Activated gamma-delta T cell treated with Interleukin-2 at 50 U/mL for 16 hours (primary cell): Measurements from ENCODE around the gene CD1E.
"Not testable (repeated sequence)": the region's sequence is repeated elsewhere in the genome, so short reads cannot be mapped to it uniquely, and the experiment has no call there.

ENCODE experiments used
- DNase-seq: peaks from one replicate; pipeline ENCODE4 v3.0.0-alpha.2; 2020

Gene CD1E

GRCh38 chr1:158353303-158354075 lies at the start of gene CD1E:
CD1E (plus strand) TSS chr1:158353894; CDS start chr1:158353989, 95 bp downstream.
- no peak for DNase-seq

DNA sequence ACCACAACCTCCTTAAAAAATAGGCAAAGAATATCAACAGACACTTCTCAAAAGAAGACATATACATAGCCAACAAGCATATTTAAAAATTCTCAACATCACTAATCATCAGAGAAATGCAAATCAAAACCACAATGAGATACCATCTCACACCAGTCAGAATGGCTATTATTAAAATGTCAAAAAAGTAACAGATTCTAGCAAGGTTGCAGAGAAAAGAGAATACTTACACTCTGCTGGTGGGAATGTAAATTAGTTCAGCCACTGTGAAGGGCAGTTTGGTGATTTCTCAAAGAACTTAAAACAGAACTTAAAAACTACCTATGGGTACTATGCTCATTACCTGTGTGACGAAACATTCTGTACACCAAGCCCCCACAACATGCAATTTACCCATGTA lies 43.1 kb upstream of the CD1E start:
- DNase-seq, result no peak

GRCh38 chr1:158311066-158311465 lies 42.6 kb upstream of the CD1E start:
- no peak for DNase-seq

- no peak for DNase-seq
These were observed 29.8 kb upstream of the CD1E start for GRCh38 chr1:158323866-158324265.

- DNase-seq, result no peak
These were observed 29.3 kb upstream of the CD1E start for GRCh38 chr1:158324395-158324794.

- DNase-seq, result no peak
These were observed 26.2 kb upstream of the CD1E start for GRCh38 chr1:158327481-158327880.

DNA sequence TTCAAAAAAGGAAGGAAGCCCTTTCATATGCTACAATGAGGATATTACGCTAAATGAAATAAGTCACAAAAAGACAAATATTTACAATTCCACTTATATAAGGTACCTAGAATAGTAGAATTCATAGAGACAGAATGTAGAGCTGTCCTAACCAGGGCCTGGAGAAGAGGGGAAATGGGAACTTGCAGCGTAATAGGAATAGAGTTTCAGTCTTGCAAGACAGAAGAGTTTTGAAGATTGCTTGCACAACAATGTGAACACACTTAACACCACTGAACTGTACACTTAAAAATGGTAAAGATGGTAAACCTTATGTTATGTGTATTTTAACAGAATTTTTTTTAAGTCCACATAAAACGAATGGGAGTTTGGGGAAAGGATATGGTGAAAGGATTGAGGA lies 25.3 kb upstream of the CD1E start:
- DNase-seq, result no peak

DNA sequence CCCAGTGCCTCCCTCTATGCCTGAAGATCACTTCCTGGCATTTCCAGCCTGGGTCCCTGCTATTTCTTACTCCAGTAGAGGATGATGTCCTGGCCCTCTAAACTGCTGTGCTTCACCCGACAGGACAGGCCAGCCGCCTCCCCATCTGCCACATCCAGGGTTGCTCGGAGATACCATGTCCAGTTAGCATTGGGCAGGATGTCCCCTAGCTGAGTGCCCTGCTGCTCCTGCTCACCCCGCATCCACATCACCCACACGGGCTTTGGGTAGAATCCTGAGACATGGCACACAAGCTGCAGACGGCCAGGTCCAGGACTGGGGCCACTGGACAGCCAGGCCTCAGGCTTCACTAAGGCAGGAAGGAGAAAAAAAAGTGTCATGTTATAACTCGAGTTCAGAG lies 24.4 kb upstream of the CD1E start:
- no peak for DNase-seq

- DNase-seq, result no peak
These were observed 24.0 kb upstream of the CD1E start for GRCh38 chr1:158329733-158330132.

DNA sequence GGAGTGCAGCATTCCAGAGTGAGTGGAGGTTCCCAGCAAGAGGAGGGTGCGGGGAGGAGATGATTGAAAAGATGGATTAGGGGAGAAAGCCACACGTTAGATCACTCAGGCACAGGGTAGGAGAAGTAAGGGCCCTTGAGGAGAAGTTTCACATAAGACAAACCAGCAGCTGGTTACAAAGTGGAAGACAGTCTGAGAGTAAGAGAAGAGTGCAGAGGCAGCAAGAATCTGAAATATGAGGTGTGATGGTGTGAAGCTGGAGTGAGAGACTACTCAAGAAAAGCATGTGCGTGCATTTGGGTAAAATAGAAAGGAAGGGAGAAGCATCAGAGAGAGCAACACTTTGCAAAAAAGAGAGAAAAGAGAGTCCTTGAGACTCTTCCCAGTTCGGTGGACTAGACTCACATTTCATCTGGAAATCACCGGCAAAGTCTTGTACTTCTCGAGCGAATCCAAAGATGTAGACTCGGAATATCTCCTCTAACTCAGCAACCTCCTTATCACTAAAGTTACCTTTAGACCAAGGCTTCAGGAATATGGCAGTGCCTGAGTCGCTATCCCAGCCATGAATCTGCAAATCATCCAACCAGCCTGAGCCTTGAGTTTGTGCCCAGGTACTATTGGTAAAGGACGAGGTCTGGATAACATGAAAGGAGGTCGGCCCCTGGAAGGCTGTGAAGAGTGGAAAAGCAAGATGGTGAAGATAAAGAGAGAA lies 23.1 kb upstream of the CD1E start:
- no peak for DNase-seq

DNA sequence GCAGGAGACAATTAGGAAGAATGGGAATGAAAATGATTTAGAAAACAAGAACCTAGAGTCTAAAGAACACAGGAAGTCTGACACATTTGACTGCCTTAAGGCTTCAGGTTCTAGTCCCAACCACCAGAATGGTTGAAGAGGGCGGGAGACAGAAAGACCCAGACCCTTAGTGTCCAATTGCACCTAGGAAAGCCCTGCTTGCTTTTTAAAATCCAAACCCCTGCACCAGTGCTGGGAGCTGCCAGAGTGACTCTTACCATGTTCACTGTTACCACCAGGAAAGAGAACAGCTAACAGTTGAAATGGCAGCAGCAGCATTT lies 22.6 kb upstream of the CD1E start:
- DNase-seq, result no peak

DNA sequence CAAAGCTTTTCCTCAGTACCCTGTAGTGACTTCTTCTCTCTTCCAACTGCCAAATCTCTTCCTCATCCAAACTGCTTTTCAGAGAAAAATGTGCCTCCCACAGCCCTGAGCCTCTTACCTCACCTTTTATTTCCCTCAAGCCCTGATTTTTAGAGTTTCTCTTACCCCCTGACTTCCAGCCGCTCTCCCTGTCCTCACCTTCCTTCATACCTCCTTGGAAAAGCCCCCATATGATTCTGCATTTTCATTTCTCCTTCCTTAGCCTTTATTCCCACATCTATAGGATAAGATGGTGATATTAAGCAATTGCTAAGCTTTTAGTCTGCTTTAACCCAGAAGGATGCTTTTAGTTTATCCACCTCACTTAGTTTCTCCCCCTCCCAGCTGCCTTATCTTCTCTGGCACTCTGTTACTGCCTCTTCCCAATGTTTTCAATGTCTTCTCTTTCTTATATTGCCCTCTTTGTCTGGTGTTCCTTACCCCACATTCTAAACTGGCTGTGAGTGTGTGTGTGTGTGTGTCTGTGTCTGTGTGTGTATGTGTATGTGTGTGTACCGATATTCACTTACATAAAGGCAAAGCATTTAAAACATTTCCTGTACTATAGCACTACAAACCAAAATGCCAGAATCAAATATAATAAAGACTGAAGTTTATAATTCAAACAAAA lies 22.1 kb upstream of the CD1E start, which contains the start of gene CD1B:
Gene CD1B, minus strand, starts transcription at position 51 of the 670 bp plus-strand sequence. CDS start 108 bp downstream, outside the sequence.
- DNase-seq, result no peak

- DNase-seq, result no peak
These were observed 20.1 kb upstream of the CD1E start for GRCh38 chr1:158333405-158334155.

DNA sequence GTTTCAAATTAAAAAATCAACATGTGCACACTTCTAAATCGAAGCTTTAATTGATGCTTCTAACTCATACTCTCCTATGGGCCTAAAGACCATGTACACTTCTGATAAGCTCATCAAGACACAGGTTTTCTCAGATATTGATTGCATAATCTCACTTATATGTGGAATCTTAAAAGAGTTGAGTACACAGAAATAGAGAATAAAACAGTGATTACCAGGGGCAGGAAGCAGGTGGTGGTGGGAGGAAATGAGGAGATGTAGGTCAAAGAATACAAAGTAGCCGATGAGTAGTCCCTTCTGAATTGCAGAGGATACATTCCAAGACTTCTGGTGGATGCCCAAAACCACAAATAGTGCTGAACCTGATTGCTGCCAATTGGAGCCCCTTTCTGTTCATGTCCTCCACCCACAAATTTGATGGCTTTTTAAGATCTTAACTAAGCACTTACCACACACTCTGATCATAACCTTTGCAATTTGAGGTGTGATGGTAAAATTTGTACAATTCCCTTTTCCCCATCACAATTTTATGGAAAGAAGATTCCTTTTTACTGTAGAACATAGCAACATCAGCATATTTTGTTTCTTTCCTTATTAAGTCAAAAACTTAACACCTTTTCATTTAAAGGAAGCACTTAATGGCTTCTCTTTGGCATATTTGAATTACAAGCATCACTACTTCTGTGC lies 19.0 kb upstream of the CD1E start:
- no peak for DNase-seq

DNA sequence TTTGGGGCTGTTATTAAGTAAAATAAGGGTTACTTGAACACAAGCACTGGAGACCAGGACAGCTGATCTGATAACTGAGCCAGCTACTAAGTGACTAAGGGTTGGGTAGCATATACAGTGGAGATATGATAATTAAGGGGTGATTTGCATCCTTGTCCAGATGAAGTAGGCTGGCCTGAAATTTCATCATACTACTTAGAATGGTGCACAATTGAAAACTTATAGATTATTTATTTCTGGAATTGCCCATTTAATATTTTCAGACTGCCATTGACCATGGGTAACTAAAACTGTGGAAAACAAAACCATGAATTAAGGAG lies 18.5 kb upstream of the CD1E start:
- no peak for DNase-seq

GRCh38 chr1:158336413-158336812 lies 17.3 kb upstream of the CD1E start:
- not testable (repeated sequence) for DNase-seq

- DNase-seq, result not testable (repeated sequence)
These were observed 4.7 kb upstream of the CD1E start for GRCh38 chr1:158348946-158349345.

- DNase-seq, result no peak
These were observed 561 bp downstream of the CD1E start for GRCh38 chr1:158354255-158354654.

DNA sequence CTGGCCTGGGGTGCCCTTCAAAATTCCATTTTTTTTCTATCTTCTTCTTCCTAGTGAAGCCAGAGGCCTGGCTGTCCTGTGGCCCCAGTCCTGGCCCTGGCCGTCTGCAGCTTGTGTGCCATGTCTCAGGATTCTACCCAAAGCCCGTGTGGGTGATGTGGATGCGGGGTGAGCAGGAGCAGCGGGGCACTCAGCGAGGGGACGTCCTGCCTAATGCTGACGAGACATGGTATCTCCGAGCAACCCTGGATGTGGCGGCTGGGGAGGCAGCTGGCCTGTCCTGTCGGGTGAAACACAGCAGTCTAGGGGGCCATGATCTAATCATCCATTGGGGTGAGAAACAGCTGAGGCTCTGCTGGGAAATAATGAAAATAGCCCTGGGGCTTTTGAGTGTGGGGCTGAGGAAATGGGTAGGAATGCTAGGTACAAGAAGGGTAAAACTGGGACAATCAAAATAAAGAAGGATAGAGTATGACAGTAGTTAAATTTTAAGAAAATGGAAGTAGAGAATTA lies 2.1 kb downstream of the CD1E start:
- DNase-seq, result no peak

DNA sequence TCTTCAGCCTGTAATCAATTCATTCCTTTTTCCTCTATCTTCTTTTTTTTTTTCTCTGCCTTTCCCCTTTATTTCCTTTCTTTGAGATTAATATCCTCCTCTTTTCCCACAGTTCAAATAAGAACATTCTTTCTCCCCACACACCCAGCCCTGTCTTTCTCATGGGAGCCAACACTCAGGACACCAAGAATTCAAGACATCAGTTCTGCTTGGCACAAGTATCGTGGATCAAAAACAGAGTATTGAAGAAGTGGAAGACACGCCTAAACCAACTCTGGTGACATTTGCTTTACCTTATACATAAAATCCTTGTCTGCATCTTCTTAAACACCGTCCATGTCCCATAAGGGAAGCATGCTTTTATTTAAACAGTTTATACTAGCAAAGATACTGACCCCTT lies 2.9 kb downstream of the CD1E start:
- DNase-seq, result no peak

DNA sequence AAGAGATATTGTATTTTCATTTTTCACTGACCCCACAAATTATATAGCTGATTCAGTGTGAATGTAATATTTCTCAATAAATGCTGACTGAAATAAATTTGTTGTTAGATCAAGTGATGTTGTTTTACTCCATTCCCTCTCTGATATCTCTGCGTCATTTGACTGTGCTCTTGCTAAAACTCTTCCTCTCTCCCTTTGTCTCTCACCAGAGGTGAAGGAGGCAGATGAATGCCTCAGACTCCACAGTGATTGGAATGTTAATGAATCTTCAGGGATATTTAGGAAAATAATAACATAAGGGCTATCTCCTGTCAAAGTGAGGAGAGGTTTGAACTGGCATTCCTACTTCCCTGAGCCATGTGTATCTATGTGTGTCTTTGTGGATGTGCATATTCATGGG lies 3.7 kb downstream of the CD1E start:
- no peak for DNase-seq

GRCh38 chr1:158362482-158362881 lies 8.8 kb downstream of the CD1E start:
- DNase-seq, result no peak

- no peak for DNase-seq
These were observed 9.2 kb downstream of the CD1E start for GRCh38 chr1:158362941-158363340.
